ENCODE measurements around the gene KXD1.
A peak's percentile ranks its signal among the peaks of the same experiment; 100 is the strongest.

The KXD1 gene

GRCh38 chr19:18514800-18515682, 42.6 kb upstream of the KXD1 start:
- no CpG with 5 or more reads among the region's 17 CpGs for WGBS, 2 donors (ENCODE audit: extremely low coverage in 2 of 2, insufficient read length in 2 of 2, insufficient replicate concordance in 1 of 2)
- H2AFZ ChIP-seq (ENCODE audit: low read length): no peak overlapping the region
- H2BK5ac ChIP-seq (ENCODE audit: low read length): no peak overlapping the region
- no peak overlapping the region for H3K27ac ChIP-seq (replicated peaks; ENCODE audit: low read length)
- no peaks in the 10 kb centered on the region for H3K36me3 ChIP-seq (replicated peaks in 1 of 2; ENCODE audit: control insufficient read depth in 2 of 2, insufficient read depth in 2 of 2, low read length in 2 of 2)
- H3K4ac ChIP-seq (ENCODE audit: low read length): no peak overlapping the region
- H3K9ac ChIP-seq (ENCODE audit: low read depth, low read length, poor library complexity): peak overlapping the region; percentile 24
- H2AK5ac ChIP-seq (ENCODE audit: low read depth, low read length): no peak overlapping the region
- no peak overlapping the region for H3K23ac ChIP-seq (ENCODE audit: low read depth, low read length, poor library complexity)
- H3K4me3 ChIP-seq (ENCODE audit: low read length in 2 of 2): no peak overlapping the region
- peaks cover 15% of the 10 kb centered on the region for H3K79me1 ChIP-seq (ENCODE audit: low read depth, low read length)
- peak overlapping the region; percentile 57 for H3K18ac ChIP-seq (ENCODE audit: low read length)
- peaks cover 0 to 17% of the 10 kb centered on the region in 2 donors for H3K4me1 ChIP-seq (ENCODE audit: control insufficient read depth in 2 of 2, insufficient read depth in 1 of 2, low read depth in 1 of 2, low read length in 2 of 2)
- no peak overlapping the region for H4K91ac ChIP-seq (ENCODE audit: low read depth, low read length, poor library complexity)
- no peaks in the 10 kb centered on the region for H3K9me3 ChIP-seq (replicated peaks in 1 of 2; ENCODE audit: control insufficient read depth in 2 of 2, insufficient read depth in 1 of 2, low read depth in 1 of 2, low read length in 2 of 2)
- no peak overlapping the region for H3K14ac ChIP-seq (ENCODE audit: low read length)
- H2BK12ac ChIP-seq (ENCODE audit: low read length): no peak overlapping the region
- H3K27me3 ChIP-seq (ENCODE audit: control insufficient read depth in 3 of 3, insufficient read depth in 3 of 3, low read depth in 1 of 3, low read length in 3 of 3): no peaks in the 10 kb centered on the region
- H3K4me2 ChIP-seq (ENCODE audit: insufficient read depth, low read length, poor library complexity, severe bottlenecking): no peak overlapping the region
- H4K8ac ChIP-seq (ENCODE audit: low read depth, low read length): no peak overlapping the region
- no peak overlapping the region for H2BK15ac ChIP-seq (ENCODE audit: low read length)
- H2BK120ac ChIP-seq (ENCODE audit: low read depth, low read length): no peak overlapping the region
- no peak for DNase-seq (ENCODE audit: low spot score)

GRCh38 chr19:18515959-18516358, 41.7 kb upstream of the KXD1 start:
- Histone ChIP-seq H2BK120ac (ENCODE audit: low read depth, low read length) (no peak overlapping the region), H3K36me3 (replicated peaks in 1 of 2; ENCODE audit: control insufficient read depth in 2 of 2, insufficient read depth in 2 of 2, low read length in 2 of 2) (no peaks in the 10 kb centered on the region), H3K27ac (replicated peaks; ENCODE audit: low read length) (no peak overlapping the region), H3K4me1 (ENCODE audit: control insufficient read depth in 2 of 2, insufficient read depth in 1 of 2, low read depth in 1 of 2, low read length in 2 of 2) (peaks cover 5 to 21% of the 10 kb centered on the region in 2 donors), H4K91ac (ENCODE audit: low read depth, low read length, poor library complexity) (no peak overlapping the region), H4K8ac (ENCODE audit: low read depth, low read length) (no peak overlapping the region), H2AK5ac (ENCODE audit: low read depth, low read length) (no peak overlapping the region), H2BK15ac (ENCODE audit: low read length) (no peak overlapping the region), H2AFZ (ENCODE audit: low read length) (no peak overlapping the region), H3K23ac (ENCODE audit: low read depth, low read length, poor library complexity) (peak overlapping the region; percentile 40), H3K4me3 (ENCODE audit: low read length in 2 of 2) (no peak overlapping the region), H3K27me3 (ENCODE audit: control insufficient read depth in 3 of 3, insufficient read depth in 3 of 3, low read depth in 1 of 3, low read length in 3 of 3) (no peaks in the 10 kb centered on the region), H3K4me2 (ENCODE audit: insufficient read depth, low read length, poor library complexity, severe bottlenecking) (no peak overlapping the region), H3K9ac (ENCODE audit: low read depth, low read length, poor library complexity) (no peak overlapping the region), H2BK12ac (ENCODE audit: low read length) (no peak overlapping the region), H3K14ac (ENCODE audit: low read length) (no peak overlapping the region), H2BK5ac (ENCODE audit: low read length) (no peak overlapping the region), H3K18ac (ENCODE audit: low read length) (peak overlapping the region; percentile 57), H3K79me1 (ENCODE audit: low read depth, low read length) (peaks cover 16% of the 10 kb centered on the region), H3K9me3 (replicated peaks in 1 of 2; ENCODE audit: control insufficient read depth in 2 of 2, insufficient read depth in 1 of 2, low read depth in 1 of 2, low read length in 2 of 2) (no peaks in the 10 kb centered on the region), H3K4ac (ENCODE audit: low read length) (no peak overlapping the region)
- no CpG with 5 or more reads among the region's 5 CpGs for WGBS, 2 donors (ENCODE audit: extremely low coverage in 2 of 2, insufficient read length in 2 of 2, insufficient replicate concordance in 1 of 2)
- DNase-seq (ENCODE audit: low spot score): no peak

- H2BK12ac ChIP-seq (ENCODE audit: low read length): no peak overlapping the region
- no peaks in the 10 kb centered on the region for H3K9me3 ChIP-seq (replicated peaks in 1 of 2; ENCODE audit: control insufficient read depth in 2 of 2, insufficient read depth in 1 of 2, low read depth in 1 of 2, low read length in 2 of 2)
- no peak overlapping the region for H2AFZ ChIP-seq (ENCODE audit: low read length)
- no peak overlapping the region for H4K91ac ChIP-seq (ENCODE audit: low read depth, low read length, poor library complexity)
- no peak overlapping the region for H2AK5ac ChIP-seq (ENCODE audit: low read depth, low read length)
- no peak overlapping the region for H4K8ac ChIP-seq (ENCODE audit: low read depth, low read length)
- H3K27me3 ChIP-seq (ENCODE audit: control insufficient read depth in 3 of 3, insufficient read depth in 3 of 3, low read depth in 1 of 3, low read length in 3 of 3): no peaks in the 10 kb centered on the region
- peaks cover 18% of the 10 kb centered on the region for H3K79me1 ChIP-seq (ENCODE audit: low read depth, low read length)
- H3K4me2 ChIP-seq (ENCODE audit: insufficient read depth, low read length, poor library complexity, severe bottlenecking): no peak overlapping the region
- no peak overlapping the region for H3K4ac ChIP-seq (ENCODE audit: low read length)
- no peak overlapping the region for H3K27ac ChIP-seq (replicated peaks; ENCODE audit: low read length)
- H2BK120ac ChIP-seq (ENCODE audit: low read depth, low read length): no peak overlapping the region
- H3K9ac ChIP-seq (ENCODE audit: low read depth, low read length, poor library complexity): no peak overlapping the region
- no peak for DNase-seq (ENCODE audit: low spot score)
- H3K23ac ChIP-seq (ENCODE audit: low read depth, low read length, poor library complexity): no peak overlapping the region
- H3K14ac ChIP-seq (ENCODE audit: low read length): no peak overlapping the region
- H3K18ac ChIP-seq (ENCODE audit: low read length): no peak overlapping the region
- no peak overlapping the region for H2BK15ac ChIP-seq (ENCODE audit: low read length)
- no peaks in the 10 kb centered on the region for H3K36me3 ChIP-seq (replicated peaks in 1 of 2; ENCODE audit: control insufficient read depth in 2 of 2, insufficient read depth in 2 of 2, low read length in 2 of 2)
- no peak overlapping the region for H2BK5ac ChIP-seq (ENCODE audit: low read length)
- peaks cover 6 to 21% of the 10 kb centered on the region in 2 donors for H3K4me1 ChIP-seq (ENCODE audit: control insufficient read depth in 2 of 2, insufficient read depth in 1 of 2, low read depth in 1 of 2, low read length in 2 of 2)
- H3K4me3 ChIP-seq (ENCODE audit: low read length in 2 of 2): no peak overlapping the region
- WGBS, 2 donors (ENCODE audit: extremely low coverage in 2 of 2, insufficient read length in 2 of 2, insufficient replicate concordance in 1 of 2): no CpG with 5 or more reads among the region's 4 CpGs
Observed at GRCh38 chr19:18517606-18518005, 40.1 kb upstream of the KXD1 start.

GRCh38 chr19:18518639-18519038, 39.0 kb upstream of the KXD1 start:
- Histone ChIP-seq H2BK12ac (ENCODE audit: low read length) (no peak overlapping the region), H3K4me3 (ENCODE audit: low read length in 2 of 2) (no peak overlapping the region), H2AK5ac (ENCODE audit: low read depth, low read length) (no peak overlapping the region), H3K23ac (ENCODE audit: low read depth, low read length, poor library complexity) (no peak overlapping the region), H3K79me1 (ENCODE audit: low read depth, low read length) (peaks cover 15% of the 10 kb centered on the region), H2BK15ac (ENCODE audit: low read length) (no peak overlapping the region), H2BK5ac (ENCODE audit: low read length) (no peak overlapping the region), H3K27me3 (ENCODE audit: control insufficient read depth in 3 of 3, insufficient read depth in 3 of 3, low read depth in 1 of 3, low read length in 3 of 3) (no peaks in the 10 kb centered on the region), H3K4me2 (ENCODE audit: insufficient read depth, low read length, poor library complexity, severe bottlenecking) (no peak overlapping the region), H3K4me1 (ENCODE audit: control insufficient read depth in 2 of 2, insufficient read depth in 1 of 2, low read depth in 1 of 2, low read length in 2 of 2) (peaks cover 6 to 21% of the 10 kb centered on the region in 2 donors), H4K91ac (ENCODE audit: low read depth, low read length, poor library complexity) (no peak overlapping the region), H2AFZ (ENCODE audit: low read length) (no peak overlapping the region), H3K36me3 (replicated peaks in 1 of 2; ENCODE audit: control insufficient read depth in 2 of 2, insufficient read depth in 2 of 2, low read length in 2 of 2) (no peaks in the 10 kb centered on the region), H4K8ac (ENCODE audit: low read depth, low read length) (no peak overlapping the region), H3K9ac (ENCODE audit: low read depth, low read length, poor library complexity) (no peak overlapping the region), H3K14ac (ENCODE audit: low read length) (no peak overlapping the region), H3K27ac (replicated peaks; ENCODE audit: low read length) (no peak overlapping the region), H3K4ac (ENCODE audit: low read length) (no peak overlapping the region), H3K18ac (ENCODE audit: low read length) (no peak overlapping the region), H2BK120ac (ENCODE audit: low read depth, low read length) (no peak overlapping the region), H3K9me3 (replicated peaks in 1 of 2; ENCODE audit: control insufficient read depth in 2 of 2, insufficient read depth in 1 of 2, low read depth in 1 of 2, low read length in 2 of 2) (no peaks in the 10 kb centered on the region)
- no peak for DNase-seq (ENCODE audit: low spot score)
- no CpG with 5 or more reads among the region's 9 CpGs for WGBS, 2 donors (ENCODE audit: extremely low coverage in 2 of 2, insufficient read length in 2 of 2, insufficient replicate concordance in 1 of 2)

Measured in neuronal stem cell (in vitro differentiated cells).